ENCODE results near the gene SH2D2A. TPM values are rescaled to one million over a fixed set of nuclear protein-coding genes. Genes with fewer than 3 reads are reported as not detected.

Gene SH2D2A
- total and polyA plus RNA-seq, 2 of the 4 experiments (the other 2 are of a cell fraction): not detected

- H3K27ac ChIP-seq (ENCODE audit: insufficient read depth, low read length): peak overlapping the region; percentile 78
- H4K20me1 ChIP-seq (ENCODE audit: insufficient read depth, low read length): peaks cover 39% of the 10 kb centered on the region
- peak overlapping the region; percentile 85 for H3K9ac ChIP-seq (ENCODE audit: low read depth, low read length)
- peaks cover 2% of the 10 kb centered on the region; the same call in 1 of the 2 replicates for H3K36me3 ChIP-seq (ENCODE audit: control insufficient read depth, insufficient read depth, low read length)
- H3K4me1 ChIP-seq (ENCODE audit: control insufficient read depth, insufficient read depth, low read length): peaks cover 5% of the 10 kb centered on the region
- ChIA-PET CTCF (interaction anchor here (0.7 to 1.9 kb wide), 2 partner anchors 42 kb away, joined by 3 to 8 read pairs; no protein-coding TSS in a partner anchor), POLR2A (ENCODE audit: unreplicated experiment) (interaction anchor here (2.1 kb wide), 1 partner anchor 27 kb away, joined by 18 read pairs; the partner anchor contains the start of gene MRPL24)
- peak overlapping the region; percentile 76 for H3K4ac ChIP-seq (ENCODE audit: low read depth, low read length)
- H4K91ac ChIP-seq (ENCODE audit: insufficient read depth, low read depth, low read length): peak overlapping the region; percentile 70
- H3K9me1 ChIP-seq (ENCODE audit: insufficient read depth, low read length): peaks cover 3% of the 10 kb centered on the region; the same call in 1 of the 2 replicates
- H3K9me3 ChIP-seq (ENCODE audit: control insufficient read depth, insufficient read depth, low read length): no peaks in the 10 kb centered on the region
- peak overlapping the region; percentile 91 for H2AFZ ChIP-seq (replicated peaks; ENCODE audit: low read length, poor library complexity)
- H3K79me1 ChIP-seq (ENCODE audit: low read depth in 1 of 2, low read length in 2 of 2): peaks cover 10 to 57% of the 10 kb centered on the region in 2 experiments; a peak in 3 of 4 replicates
- H2BK120ac ChIP-seq (ENCODE audit: low read depth, low read length): no peak overlapping the region
- dilution Hi-C loops (cut with HindIII; ENCODE audit: low sequenced_read_pairs, unreplicated experiment) (no loop called here), intact Hi-C loops (cut with micrococcal nuclease) (loop anchor here (1.0 to 2.0 kb wide), 3 partner anchors 15 to 41 kb away; partner anchors contain the start of gene MRPL24), in situ Hi-C loops (cut with MboI; ENCODE audit: low sequenced_read_pairs) (no loop called here)
- WGBS, 2 experiments (ENCODE audit: extremely low coverage in 2 of 2, insufficient read length in 1 of 2): no CpG with 5 or more reads among the region's 31 CpGs
- DNase-seq: no peak
- no peak overlapping the region for H2BK15ac ChIP-seq (ENCODE audit: low read depth, low read length)
- peak overlapping the region; percentile 93 for H3K4me2 ChIP-seq (ENCODE audit: low read depth, low read length)
- peak overlapping the region; percentile 8 to 83 for H4K8ac ChIP-seq (ENCODE audit: low read depth in 2 of 2, low read length in 2 of 2)
- peak overlapping the region; percentile 94 for H3K23ac ChIP-seq (ENCODE audit: low read depth, low read length)
- TF ChIP-seq CEBPB (IDR thresholded peaks at IDR 0.05; ENCODE audit: low read depth, low read length) (no peak), FOS (IDR thresholded peaks at IDR 0.05; ENCODE audit: low read depth, low read length) (no peak), POLR2A (IDR thresholded peaks at IDR 0.05; ENCODE audit: low read depth, low read length) (peak; percentile 21; the same call in 1 of the 2 replicates), NFE2L2 (IDR thresholded peaks at IDR 0.05; ENCODE audit: low read depth, low read length) (no peak), USF2 (IDR thresholded peaks at IDR 0.05; ENCODE audit: low read depth, low read length) (0 out of 2 replicates have a peak, but pooled peaks have one; percentile 16), CTCF (conservative IDR thresholded peaks at IDR 0.05; ENCODE audit: low read depth, low read length) (no peak), MXI1 (IDR thresholded peaks at IDR 0.05; ENCODE audit: borderline replicate concordance, low read depth, low read length) (peak; percentile 72; the same call in 1 of the 2 replicates), SMC3 (IDR thresholded peaks at IDR 0.05; ENCODE audit: low read depth, low read length) (no peak), ELK1 (IDR thresholded peaks at IDR 0.05; ENCODE audit: borderline replicate concordance, low read depth, low read length) (no peak)
- no peak overlapping the region; the same call in 1 of the 2 replicates for H3K18ac ChIP-seq (ENCODE audit: low read depth, low read length)
- H2BK20ac ChIP-seq (ENCODE audit: low read depth, low read length): no peak overlapping the region
- H3K56ac ChIP-seq (ENCODE audit: extremely low read depth, insufficient read depth, low read length): peak overlapping the region; percentile 62
- H2BK5ac ChIP-seq (ENCODE audit: low read depth, low read length, poor library complexity, severe bottlenecking): peak overlapping the region; percentile 71
- peak overlapping the region; percentile 90 for H2AK5ac ChIP-seq (ENCODE audit: low read depth, low read length)
- H4K5ac ChIP-seq (ENCODE audit: low read depth, low read length): peak overlapping the region; percentile 24
- no peaks in the 10 kb centered on the region for H3K27me3 ChIP-seq (ENCODE audit: control insufficient read depth, insufficient read depth, low read length)
- BruUV-seq (replicated peaks): no TSS peak
- H3K4me3 ChIP-seq (ENCODE audit: insufficient read depth, low read depth, low read length): peak overlapping the region; percentile 71
- H3K14ac ChIP-seq (replicated peaks; ENCODE audit: low read depth, low read length): peak overlapping the region; percentile 81
- peak; percentile 4 for ATAC-seq (ENCODE audit: low read depth)
- peak overlapping the region; percentile 97 for H2AK9ac ChIP-seq (replicated peaks; ENCODE audit: low read depth, low read length, poor library complexity)
Measured at GRCh38 chr1:156767879-156768604, 48.6 kb downstream of the SH2D2A start.
